T follicular helper cell (primary cell): ENCODE measurements around the gene LRRC8C.
"Not testable (repeated sequence)": the region's sequence is repeated elsewhere in the genome, so short reads cannot be mapped to it uniquely, and the experiment has no call there.

ENCODE experiments used
- DNase-seq: peaks from one replicate; pipeline ENCODE4 v3.0.0-alpha.2; 2020; ENCODE audit warnings: low read depth

The LRRC8C gene

GRCh38 chr1:89703469-89703868 lies 70.5 kb downstream of the LRRC8C start:
- no peak for DNase-seq

DNA sequence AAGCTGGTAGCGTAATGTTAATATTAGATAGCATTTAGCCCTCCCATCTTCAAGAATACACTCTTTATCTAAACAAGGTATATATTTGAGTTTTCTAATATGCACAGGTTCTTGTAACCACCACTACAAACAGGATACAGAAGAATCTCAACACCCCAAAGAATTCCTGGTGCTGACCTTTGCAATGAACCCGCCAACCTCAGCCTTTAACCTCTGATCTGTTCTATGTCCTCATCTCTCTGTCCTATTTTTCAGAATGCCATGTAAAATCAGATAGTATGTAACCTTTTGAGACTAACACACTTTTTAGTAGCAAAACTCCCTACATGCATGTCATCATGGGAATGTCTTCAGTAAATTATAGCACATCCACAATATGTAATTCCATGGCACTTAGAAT lies 71.1 kb downstream of the LRRC8C start:
- DNase-seq = no peak

GRCh38 chr1:89704885-89705284 lies 72.0 kb downstream of the LRRC8C start:
- DNase-seq = not testable (repeated sequence)

DNA sequence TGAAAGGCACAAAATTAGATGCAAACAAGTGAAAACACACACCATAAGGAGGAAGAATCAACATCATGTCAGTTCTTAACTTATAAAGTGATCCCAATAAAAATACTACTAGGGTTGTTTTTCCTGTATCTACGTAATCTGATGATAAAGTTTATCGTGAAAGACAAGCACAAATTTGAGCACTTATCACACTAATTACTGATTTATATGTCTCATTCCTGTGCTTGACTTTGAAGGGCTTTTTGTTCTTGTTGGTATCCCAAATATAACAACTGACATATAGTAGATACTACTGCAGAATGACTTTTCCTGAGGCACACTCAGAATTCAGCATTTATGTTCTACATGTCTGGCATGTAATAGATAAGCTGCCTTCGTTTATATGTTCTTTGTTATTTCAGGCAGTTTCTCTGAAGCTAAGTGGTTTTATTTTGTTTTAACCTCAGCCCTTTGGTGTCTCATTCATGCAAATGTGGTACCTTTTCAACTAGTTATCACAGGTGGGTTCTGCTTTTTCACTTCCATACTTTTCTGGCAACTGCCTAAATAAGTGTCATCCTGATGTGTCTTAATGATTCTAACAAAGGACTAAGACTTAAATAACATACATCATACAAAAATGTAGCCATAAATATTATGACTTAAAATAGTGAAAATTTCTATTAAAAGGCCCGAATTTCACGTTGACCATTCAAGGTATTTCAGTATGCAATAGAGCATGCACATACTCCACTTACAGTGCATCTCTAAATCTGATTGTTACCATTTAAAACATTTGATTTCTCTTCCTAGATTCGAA lies 73.2 kb downstream of the LRRC8C start:
- no peak for DNase-seq

DNA sequence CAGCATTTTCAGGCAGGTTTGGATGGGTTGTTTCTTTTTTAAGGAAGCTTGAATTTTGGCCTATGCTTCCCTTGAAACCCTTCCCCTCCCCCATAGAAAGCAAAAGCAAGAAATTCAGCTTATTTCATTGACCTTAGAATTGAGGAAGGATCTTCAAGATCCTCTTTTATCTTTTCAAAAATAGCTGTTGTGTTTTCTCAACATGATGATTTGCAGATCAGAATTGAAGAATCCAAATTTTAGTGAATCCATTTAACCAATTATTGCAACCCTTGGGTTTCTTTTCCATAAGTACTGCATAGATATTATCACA lies 73.7 kb downstream of the LRRC8C start:
- no peak for DNase-seq

- DNase-seq = no peak
Observed at GRCh38 chr1:89708751-89709375, 75.9 kb downstream of the LRRC8C start.

GRCh38 chr1:89710498-89711139 lies 77.7 kb downstream of the LRRC8C start:
- no peak for DNase-seq

- no peak for DNase-seq
Observed at GRCh38 chr1:89711140-89711778, 78.3 kb downstream of the LRRC8C start.

GRCh38 chr1:89712420-89712819 lies 79.5 kb downstream of the LRRC8C start:
- DNase-seq = no peak

DNA sequence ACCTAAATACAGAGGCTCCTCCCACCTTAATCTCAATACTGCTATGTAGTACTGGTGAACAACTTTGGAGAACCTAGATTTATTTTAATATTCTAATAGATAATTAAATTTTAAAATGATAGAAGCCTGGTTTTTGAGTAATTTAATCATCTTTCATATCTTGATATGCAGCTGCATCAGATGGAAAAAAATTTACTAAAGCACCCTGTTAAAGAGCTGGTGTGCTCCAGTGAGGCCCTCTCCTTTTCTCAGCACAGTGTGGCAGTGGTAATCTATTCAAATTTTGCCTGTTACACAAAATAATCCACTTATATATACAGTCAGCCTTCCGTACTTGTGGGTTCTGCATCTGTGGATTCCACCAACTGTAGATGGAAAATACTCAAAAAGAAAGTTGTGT lies 82.8 kb downstream of the LRRC8C start:
- no peak for DNase-seq

DNA sequence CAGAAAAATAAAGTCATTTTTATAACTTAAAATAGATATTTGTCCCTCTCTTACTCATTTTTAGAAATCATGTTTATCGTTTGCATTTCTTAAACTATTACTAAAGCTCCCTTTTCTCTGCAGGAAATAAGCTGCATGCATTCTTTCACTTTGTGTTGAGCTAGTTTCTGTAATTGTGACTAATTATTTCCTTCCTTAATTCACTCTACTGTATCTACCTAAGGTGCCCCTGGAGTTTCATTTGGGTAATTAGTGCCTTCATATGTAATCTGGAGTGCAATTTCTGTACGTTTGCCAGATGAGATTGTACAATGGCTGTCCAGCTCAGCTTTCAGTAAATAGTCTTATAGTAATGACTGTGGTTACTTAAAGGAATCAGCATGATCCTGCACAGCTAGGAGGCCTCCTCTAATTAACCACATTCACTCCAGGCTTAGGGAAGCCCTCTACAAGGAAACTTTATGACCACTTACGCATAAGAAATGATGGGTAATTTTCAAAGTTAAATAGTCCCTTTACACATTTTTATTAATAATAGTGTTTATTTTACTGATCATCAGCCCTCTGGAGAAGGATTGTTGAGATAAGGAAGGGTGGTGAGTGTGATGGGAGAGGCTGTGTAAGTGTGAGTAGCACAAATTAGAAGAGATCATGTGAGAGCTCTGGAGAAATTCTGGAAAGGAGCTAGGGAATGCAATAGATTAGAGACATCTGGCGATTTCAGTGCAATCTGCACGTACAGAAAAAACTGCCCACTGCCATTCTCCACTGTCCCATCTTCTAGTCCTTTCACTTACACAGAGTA lies 86.8 kb downstream of the LRRC8C start:
- DNase-seq = no peak

- DNase-seq = no peak
Observed at GRCh38 chr1:89720839-89721238, 87.9 kb downstream of the LRRC8C start.

DNA sequence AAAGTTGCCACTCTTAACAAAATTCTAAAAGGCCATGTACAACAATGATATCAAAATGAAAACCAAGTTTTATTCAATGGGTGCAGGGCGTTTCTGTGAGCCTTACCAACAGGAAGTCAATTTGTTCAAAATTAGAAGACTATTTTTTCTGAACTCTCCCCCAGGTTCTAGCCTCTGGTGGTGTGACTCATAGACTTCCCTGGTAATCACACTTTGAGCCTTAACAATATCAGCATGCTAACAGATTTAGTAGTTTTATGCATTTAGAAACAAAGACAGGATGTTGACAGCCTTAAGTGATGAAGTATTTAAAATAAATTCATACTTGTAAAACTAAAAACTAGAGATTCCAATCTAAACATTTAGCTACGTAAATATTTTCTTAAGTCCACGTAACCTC lies 88.4 kb downstream of the LRRC8C start:
- DNase-seq = no peak

DNA sequence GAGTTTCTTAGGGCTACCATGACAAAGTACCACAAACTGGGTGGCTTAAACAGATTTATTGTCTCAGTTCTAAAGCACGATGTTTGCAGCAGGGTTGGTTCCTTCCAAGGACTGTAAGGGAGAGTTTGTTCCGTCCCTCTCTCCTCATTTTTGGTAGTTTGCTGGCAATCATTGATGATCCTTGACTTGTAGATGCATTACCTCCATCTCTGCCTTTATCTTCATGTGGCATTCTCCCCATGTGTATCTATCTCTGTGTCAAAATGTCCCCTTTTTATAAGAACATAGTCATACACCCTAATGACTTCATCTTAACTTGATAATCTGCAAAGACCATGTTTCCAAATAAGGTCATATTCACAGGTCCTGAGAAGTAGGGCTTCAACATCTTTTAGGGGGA lies 90.2 kb downstream of the LRRC8C start:
- DNase-seq = no peak

DNA sequence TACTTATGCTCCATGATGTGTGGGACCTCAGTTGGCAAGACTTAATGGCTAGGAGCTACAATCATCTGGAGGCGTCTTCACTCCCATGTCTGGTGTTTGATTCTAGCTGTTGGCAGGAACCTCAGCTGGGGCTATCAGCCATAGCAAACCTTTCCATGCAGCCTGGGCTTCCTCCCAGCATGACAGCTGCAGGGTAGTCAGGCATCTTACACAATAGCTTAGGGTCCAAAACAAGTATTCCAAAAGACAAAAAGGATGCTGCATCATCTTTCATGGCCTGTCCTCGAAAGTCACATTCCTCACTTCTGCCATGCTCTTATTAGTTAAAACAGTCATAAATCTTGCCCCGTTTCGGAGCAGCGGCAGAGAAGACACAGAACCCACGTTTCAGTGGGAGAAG lies 90.9 kb downstream of the LRRC8C start:
- DNase-seq = no peak

- DNase-seq = no peak
Observed at GRCh38 chr1:89724369-89725010, 91.6 kb downstream of the LRRC8C start.

DNA sequence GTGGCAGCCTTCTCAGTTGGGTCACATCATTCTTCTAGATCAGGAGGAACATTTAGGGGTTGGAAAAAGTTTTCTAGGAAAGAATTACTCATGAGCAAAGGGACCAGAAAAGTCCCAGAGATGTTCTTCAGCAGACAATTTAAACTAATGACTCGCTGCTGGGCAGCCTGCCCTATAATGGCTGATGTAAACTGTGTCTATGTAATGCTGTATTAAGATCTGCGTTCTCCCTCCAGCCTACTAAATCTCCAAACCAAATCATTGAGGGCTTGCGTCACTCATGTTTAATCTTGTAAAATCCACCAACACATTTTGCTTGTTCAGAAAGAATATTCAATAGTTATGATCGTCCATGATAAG lies 92.1 kb downstream of the LRRC8C start:
- DNase-seq = no peak

GRCh38 chr1:89725631-89726030 lies 92.7 kb downstream of the LRRC8C start:
- DNase-seq = no peak

GRCh38 chr1:89727517-89728312 lies 94.8 kb downstream of the LRRC8C start:
- DNase-seq = no peak

DNA sequence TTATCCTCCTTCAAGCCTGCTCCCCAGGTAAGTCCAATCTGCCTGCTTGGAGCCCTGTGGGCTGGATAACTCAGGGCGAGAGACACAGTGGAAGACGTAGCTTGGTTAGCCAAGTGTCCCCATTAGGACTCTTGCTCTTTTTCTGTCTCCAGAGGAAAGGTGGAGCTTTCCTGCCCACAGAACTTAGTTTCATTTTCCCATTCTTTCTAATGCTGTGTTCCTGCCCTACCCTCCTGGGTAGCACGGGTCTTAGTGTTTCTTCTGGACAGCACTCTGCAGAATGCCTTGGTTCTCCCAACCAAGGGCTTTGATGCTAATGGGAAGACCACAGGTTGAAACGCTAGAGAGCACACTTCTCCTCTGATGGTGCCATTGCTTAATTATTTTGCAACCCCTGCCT lies 95.5 kb downstream of the LRRC8C start:
- DNase-seq = no peak

DNA sequence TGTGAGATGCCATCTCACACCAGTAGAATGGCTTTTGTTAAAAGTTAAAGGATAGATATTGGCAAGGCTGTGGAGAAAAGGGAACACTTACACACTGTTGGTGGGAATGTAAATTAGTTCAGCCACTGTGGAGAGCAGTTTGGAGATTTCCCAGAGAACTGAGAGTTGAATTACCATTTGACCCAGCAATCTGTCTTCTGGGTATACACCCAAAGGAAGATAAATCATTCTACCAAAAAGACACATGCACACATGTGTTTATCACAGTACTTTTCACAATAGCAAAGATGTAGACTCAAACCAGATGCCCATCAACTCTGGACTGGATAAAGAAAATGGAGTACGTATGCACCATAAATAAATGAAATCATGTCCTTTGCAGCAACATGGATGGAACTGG lies 99.3 kb downstream of the LRRC8C start:
- DNase-seq = no peak
